Measurements from ENCODE around the gene PSMB4. TPM values are rescaled to one million over a fixed set of nuclear protein-coding genes. Genes with fewer than 3 reads are reported as not detected.

PSMB4 gene
- polyA plus RNA-seq, 4 donors: 230 to 434 (median 365) TPM

DNA sequence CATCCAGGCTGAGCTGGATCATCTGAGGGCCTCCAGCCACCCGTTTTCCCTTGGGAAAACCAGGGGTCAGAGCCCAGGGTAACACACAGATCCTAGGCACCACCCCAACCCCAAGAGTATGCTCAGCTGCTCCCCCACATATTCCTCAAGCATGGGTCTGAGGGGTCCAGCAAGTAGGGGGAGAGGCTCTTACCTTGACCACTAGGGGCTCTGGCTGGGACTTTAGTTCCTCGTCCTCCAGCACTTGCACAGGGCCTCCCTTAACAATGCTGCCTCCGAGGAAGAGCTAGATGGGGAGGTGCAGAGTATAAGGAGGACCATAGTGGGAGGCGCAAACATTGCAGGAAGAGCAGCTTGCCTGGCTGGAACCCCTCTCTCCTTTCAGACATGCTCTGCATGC, 34.4 kb upstream of the PSMB4 start:
- Histone ChIP-seq H3K27me3 (ENCODE audit: control insufficient read depth in 3 of 3, insufficient read depth in 3 of 3, low read length in 3 of 3) (no peaks in the 10 kb centered on the region), H3K9me3 (ENCODE audit: control insufficient read depth in 2 of 2, insufficient read depth in 1 of 2, low read depth in 1 of 2, low read length in 1 of 2) (peaks cover 0 to 16% of the 10 kb centered on the region in 2 donors), H3K4me3 (ENCODE audit: low read depth in 1 of 3, low read length in 3 of 3) (no peak overlapping the region), H3K27ac (ENCODE audit: low read depth in 1 of 3, low read length in 2 of 3) (no peak overlapping the region), H3K36me3 (ENCODE audit: control insufficient read depth in 3 of 3, insufficient read depth in 2 of 3, low read depth in 1 of 3, low read length in 3 of 3) (peaks cover 3 to 66% (median 9%) of the 10 kb centered on the region in 3 donors), H3K4me1 (ENCODE audit: control insufficient read depth in 3 of 3, insufficient read depth in 2 of 3, low read depth in 1 of 3, low read length in 2 of 3) (peaks cover under 1 to 10% (median 3%) of the 10 kb centered on the region in 3 donors)
- 93 to 97% (median 93%) methylated on average over 4 of the region's 4 CpGs for WGBS, 3 donors
- FAIRE-seq (no peak), DNase-seq (no peak)

- WGBS, 3 donors: 80 to 84% (median 83%) methylated on average over 8 of the region's 8 CpGs
- H3K27ac ChIP-seq (ENCODE audit: low read depth in 1 of 3, low read length in 2 of 3): no peak overlapping the region
- no peak for FAIRE-seq
These were observed 31.5 kb upstream of the PSMB4 start for GRCh38 chr1:151367658-151368392.

GRCh38 chr1:151368393-151369301, 30.7 kb upstream of the PSMB4 start:
- 31 to 82% (median 54%) methylated on average over 20 of the region's 20 CpGs for WGBS, 3 donors
- H3K36me3 ChIP-seq (ENCODE audit: control insufficient read depth in 3 of 3, insufficient read depth in 2 of 3, low read depth in 1 of 3, low read length in 3 of 3): peaks cover 3 to 59% (median 9%) of the 10 kb centered on the region in 3 donors
- H3K9me3 ChIP-seq (ENCODE audit: control insufficient read depth in 2 of 2, insufficient read depth in 1 of 2, low read depth in 1 of 2, low read length in 1 of 2): peaks cover 0 to under 1% of the 10 kb centered on the region in 2 donors
- H3K27me3 ChIP-seq (ENCODE audit: control insufficient read depth in 3 of 3, insufficient read depth in 3 of 3, low read length in 3 of 3): no peaks in the 10 kb centered on the region
- DNase-seq: peak in 1 of 2 donors; percentile 60
- no peak overlapping the region for H3K4me3 ChIP-seq (ENCODE audit: low read depth in 1 of 3, low read length in 3 of 3)
- no peak overlapping the region for H3K27ac ChIP-seq (ENCODE audit: low read depth in 1 of 3, low read length in 2 of 3)
- no peak for FAIRE-seq
- H3K4me1 ChIP-seq (ENCODE audit: control insufficient read depth in 3 of 3, insufficient read depth in 2 of 3, low read depth in 1 of 3, low read length in 2 of 3): peaks cover 9 to 35% (median 11%) of the 10 kb centered on the region in 3 donors

More at GRCh38 chr1:151367658-151368392, 31.5 kb upstream of the PSMB4 start:
- DNase-seq: no peak
- no peak overlapping the region for H3K4me3 ChIP-seq (ENCODE audit: low read depth in 1 of 3, low read length in 3 of 3)
- peaks cover 3 to 64% (median 9%) of the 10 kb centered on the region in 3 donors for H3K36me3 ChIP-seq (ENCODE audit: control insufficient read depth in 3 of 3, insufficient read depth in 2 of 3, low read depth in 1 of 3, low read length in 3 of 3)
- peaks cover 8 to 35% (median 9%) of the 10 kb centered on the region in 3 donors for H3K4me1 ChIP-seq (ENCODE audit: control insufficient read depth in 3 of 3, insufficient read depth in 2 of 3, low read depth in 1 of 3, low read length in 2 of 3)
- H3K9me3 ChIP-seq (ENCODE audit: control insufficient read depth in 2 of 2, insufficient read depth in 1 of 2, low read depth in 1 of 2, low read length in 1 of 2): peaks cover 0 to 8% of the 10 kb centered on the region in 2 donors
- no peaks in the 10 kb centered on the region for H3K27me3 ChIP-seq (ENCODE audit: control insufficient read depth in 3 of 3, insufficient read depth in 3 of 3, low read length in 3 of 3)

- FAIRE-seq (no peak), DNase-seq (no peak)
- H3K4me3 ChIP-seq (ENCODE audit: low read depth in 1 of 3, low read length in 3 of 3): no peak overlapping the region
- peaks cover 3 to 55% (median 9%) of the 10 kb centered on the region in 3 donors for H3K36me3 ChIP-seq (ENCODE audit: control insufficient read depth in 3 of 3, insufficient read depth in 2 of 3, low read depth in 1 of 3, low read length in 3 of 3)
- no peak overlapping the region for H3K27ac ChIP-seq (ENCODE audit: low read depth in 1 of 3, low read length in 2 of 3)
- no peaks in the 10 kb centered on the region for H3K9me3 ChIP-seq (ENCODE audit: control insufficient read depth in 2 of 2, insufficient read depth in 1 of 2, low read depth in 1 of 2, low read length in 1 of 2)
- WGBS, 3 donors: 53 to 85% (median 66%) methylated on average over 7 of the region's 7 CpGs
- peaks cover 9 to 35% (median 11%) of the 10 kb centered on the region in 3 donors for H3K4me1 ChIP-seq (ENCODE audit: control insufficient read depth in 3 of 3, insufficient read depth in 2 of 3, low read depth in 1 of 3, low read length in 2 of 3)
- no peaks in the 10 kb centered on the region for H3K27me3 ChIP-seq (ENCODE audit: control insufficient read depth in 3 of 3, insufficient read depth in 3 of 3, low read length in 3 of 3)
These were observed 30.1 kb upstream of the PSMB4 start for GRCh38 chr1:151369302-151369610.

GRCh38 chr1:151369621-151370048, 29.7 kb upstream of the PSMB4 start:
- 61 to 81% (median 74%) methylated on average over 15 of the region's 15 CpGs for WGBS, 3 donors
- FAIRE-seq (no peak), DNase-seq (no peak)
- Histone ChIP-seq H3K36me3 (ENCODE audit: control insufficient read depth in 3 of 3, insufficient read depth in 2 of 3, low read depth in 1 of 3, low read length in 3 of 3) (peaks cover 3 to 52% (median 8%) of the 10 kb centered on the region in 3 donors), H3K4me3 (ENCODE audit: low read depth in 1 of 3, low read length in 3 of 3) (no peak overlapping the region), H3K4me1 (ENCODE audit: control insufficient read depth in 3 of 3, insufficient read depth in 2 of 3, low read depth in 1 of 3, low read length in 2 of 3) (peaks cover 9 to 35% (median 11%) of the 10 kb centered on the region in 3 donors), H3K27ac (ENCODE audit: low read depth in 1 of 3, low read length in 2 of 3) (no peak overlapping the region), H3K27me3 (ENCODE audit: control insufficient read depth in 3 of 3, insufficient read depth in 3 of 3, low read length in 3 of 3) (no peaks in the 10 kb centered on the region), H3K9me3 (ENCODE audit: control insufficient read depth in 2 of 2, insufficient read depth in 1 of 2, low read depth in 1 of 2, low read length in 1 of 2) (no peaks in the 10 kb centered on the region)

DNA sequence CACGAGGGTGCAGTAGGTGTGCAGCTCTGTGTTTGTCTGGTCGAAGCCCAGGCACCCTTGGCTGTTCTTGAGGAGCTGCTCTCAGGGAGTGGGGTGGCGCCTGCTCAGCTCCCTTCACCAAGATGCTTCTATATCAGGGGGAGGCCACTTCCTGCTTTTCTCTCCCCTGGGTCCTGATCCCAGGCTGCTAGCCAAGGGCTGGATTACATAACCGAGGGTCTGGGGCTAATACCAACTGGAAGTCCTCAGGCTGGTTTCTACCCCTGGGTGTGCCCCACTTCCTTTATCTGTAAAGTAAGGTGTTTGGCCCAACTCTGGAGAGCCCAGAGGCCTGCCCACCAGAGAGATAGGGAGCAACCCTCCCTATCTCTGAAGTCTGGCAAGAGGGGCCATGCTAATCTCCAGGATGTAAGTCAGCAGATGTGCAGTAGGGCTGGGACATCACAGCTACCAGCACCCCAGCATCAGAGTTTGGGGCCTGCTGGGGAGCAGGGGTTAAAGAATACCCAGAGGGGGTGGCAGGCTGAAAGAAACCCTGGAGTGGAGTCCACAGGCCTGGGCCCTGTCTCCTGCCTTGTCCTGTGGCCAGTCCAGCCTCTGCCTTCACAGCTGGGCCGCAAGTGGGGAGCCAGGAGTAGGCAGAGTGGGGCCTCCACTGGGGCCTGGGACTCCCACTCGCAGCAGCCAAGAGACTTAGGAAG, 29.0 kb upstream of the PSMB4 start:
- Histone ChIP-seq H3K9me3 (ENCODE audit: control insufficient read depth in 2 of 2, insufficient read depth in 1 of 2, low read depth in 1 of 2, low read length in 1 of 2) (no peaks in the 10 kb centered on the region), H3K4me1 (ENCODE audit: control insufficient read depth in 3 of 3, insufficient read depth in 2 of 3, low read depth in 1 of 3, low read length in 2 of 3) (peaks cover 9 to 35% (median 11%) of the 10 kb centered on the region in 3 donors), H3K27ac (ENCODE audit: low read depth in 1 of 3, low read length in 2 of 3) (peak overlapping the region; percentile 2 to 30 (median 15)), H3K36me3 (ENCODE audit: control insufficient read depth in 3 of 3, insufficient read depth in 2 of 3, low read depth in 1 of 3, low read length in 3 of 3) (peaks cover 2 to 44% (median 3%) of the 10 kb centered on the region in 3 donors), H3K4me3 (ENCODE audit: low read depth in 1 of 3, low read length in 3 of 3) (peak overlapping the region; percentile 1 to 28 (median 16)), H3K27me3 (ENCODE audit: control insufficient read depth in 3 of 3, insufficient read depth in 3 of 3, low read length in 3 of 3) (no peaks in the 10 kb centered on the region)
- FAIRE-seq (no peak), DNase-seq (peak in 1 of 2 donors; percentile 35)
- 35 to 53% (median 52%) methylated on average over 6 of the region's 6 CpGs for WGBS, 3 donors

DNA sequence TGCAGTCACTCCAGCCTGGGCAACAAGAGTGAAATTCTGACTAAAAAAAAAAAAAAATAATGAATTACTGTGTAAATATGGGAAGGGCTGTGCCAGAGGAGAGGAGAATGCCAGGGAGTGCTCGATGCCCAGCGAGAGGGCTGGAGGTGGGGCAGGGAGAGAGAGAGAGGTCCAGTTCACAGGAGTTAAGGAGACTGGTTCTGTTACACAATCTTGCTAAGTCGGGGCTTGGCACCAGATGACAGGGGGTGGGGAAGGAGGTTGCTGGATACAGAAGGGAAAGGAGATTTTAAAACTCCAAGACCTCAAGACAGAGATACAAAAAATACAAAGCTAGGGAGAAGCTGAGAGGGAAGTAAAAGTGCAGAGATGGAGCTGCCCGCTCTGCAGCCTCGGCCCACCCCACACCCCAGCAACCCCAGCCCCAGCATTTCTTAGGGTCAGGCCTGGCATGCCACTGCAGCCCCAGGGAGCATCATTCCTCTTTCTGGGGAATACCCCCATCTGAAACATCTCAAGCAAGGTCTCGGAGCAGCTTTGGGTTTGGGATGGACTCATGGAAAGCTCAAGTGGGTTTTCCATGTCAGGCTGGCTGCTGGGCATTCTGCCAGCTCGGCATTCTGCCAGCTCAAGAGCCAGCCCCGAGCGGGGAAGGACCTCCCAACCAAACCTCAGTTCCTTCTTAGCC, 27.9 kb upstream of the PSMB4 start:
- H3K9me3 ChIP-seq (ENCODE audit: control insufficient read depth in 2 of 2, insufficient read depth in 1 of 2, low read depth in 1 of 2, low read length in 1 of 2): no peaks in the 10 kb centered on the region
- H3K27ac ChIP-seq (ENCODE audit: low read depth in 1 of 3, low read length in 2 of 3): peak overlapping the region; percentile 81 to 89 (median 81)
- H3K36me3 ChIP-seq (ENCODE audit: control insufficient read depth in 3 of 3, insufficient read depth in 2 of 3, low read depth in 1 of 3, low read length in 3 of 3): peaks cover 2 to 33% (median 3%) of the 10 kb centered on the region in 3 donors
- 5 to 25% (median 15%) methylated on average over 9 of the region's 9 CpGs for WGBS, 3 donors
- H3K27me3 ChIP-seq (ENCODE audit: control insufficient read depth in 3 of 3, insufficient read depth in 3 of 3, low read length in 3 of 3): no peaks in the 10 kb centered on the region
- H3K4me1 ChIP-seq (ENCODE audit: control insufficient read depth in 3 of 3, insufficient read depth in 2 of 3, low read depth in 1 of 3, low read length in 2 of 3): peaks cover 9 to 35% (median 11%) of the 10 kb centered on the region in 3 donors
- FAIRE-seq (no peak), DNase-seq (peak; percentile 60 to 76)
- peak overlapping the region; percentile 50 to 69 (median 63) for H3K4me3 ChIP-seq (ENCODE audit: low read depth in 1 of 3, low read length in 3 of 3)
